WI38 (cell line): ENCODE measurements around the gene NEK2.
"Not testable (repeated sequence)": the region's sequence is repeated elsewhere in the genome, so short reads cannot be mapped to it uniquely, and the experiment has no call there.

Experiments
- H3K4me3 ChIP-seq: 2 replicates; pipeline ENCODE4 v1.5.1; 2011; ENCODE audit warnings: low read depth, mild to moderate bottlenecking, control low read depth, low read length
- CTCF ChIP-seq: IDR thresholded peaks from 2 replicates; pipeline ENCODE4 v1.5.1; 2012; ENCODE audit warnings: low read depth, mild to moderate bottlenecking, control low read depth, low read length

The NEK2 gene

GRCh38 chr1:211641044-211641800 is 34.2 kb downstream of the NEK2 start:
- no peak for TF ChIP-seq CTCF
- H3K4me3 ChIP-seq: no peak overlapping the region

- peak overlapping the region; percentile 54 for H3K4me3 ChIP-seq
Observed at GRCh38 chr1:211640301-211640630, 35.2 kb downstream of the NEK2 start.

GRCh38 chr1:211639475-211640300 is 35.7 kb downstream of the NEK2 start:
- H3K4me3 ChIP-seq: peak overlapping the region; percentile 54
- no peak for TF ChIP-seq CTCF

More at GRCh38 chr1:211640301-211640630, 35.2 kb downstream of the NEK2 start:
- no peak for TF ChIP-seq CTCF

GRCh38 chr1:211638689-211639101 is 36.7 kb downstream of the NEK2 start:
- H3K4me3 ChIP-seq: no peak overlapping the region
- no peak for TF ChIP-seq CTCF

GRCh38 chr1:211638246-211638645 is 37.2 kb downstream of the NEK2 start:
- H3K4me3 ChIP-seq: no peak overlapping the region
- no peak for TF ChIP-seq CTCF

- H3K4me3 ChIP-seq: no peak overlapping the region
- TF ChIP-seq CTCF: no peak
Observed at GRCh38 chr1:211637066-211637465, 38.4 kb downstream of the NEK2 start.

GRCh38 chr1:211636575-211637029 is 38.8 kb downstream of the NEK2 start:
- H3K4me3 ChIP-seq: not testable (repeated sequence)
